Measurements from ENCODE around the gene ADCY10. TPM values are rescaled to one million over a fixed set of nuclear protein-coding genes. Genes with fewer than 3 reads are reported as not detected.

Gene ADCY10
- total and polyA plus RNA-seq, 2 of the 8 experiments (the other 6 are each of a cell fraction or from before 2014, with no cell fraction given): 0.02 TPM; not detected in 1

DNA sequence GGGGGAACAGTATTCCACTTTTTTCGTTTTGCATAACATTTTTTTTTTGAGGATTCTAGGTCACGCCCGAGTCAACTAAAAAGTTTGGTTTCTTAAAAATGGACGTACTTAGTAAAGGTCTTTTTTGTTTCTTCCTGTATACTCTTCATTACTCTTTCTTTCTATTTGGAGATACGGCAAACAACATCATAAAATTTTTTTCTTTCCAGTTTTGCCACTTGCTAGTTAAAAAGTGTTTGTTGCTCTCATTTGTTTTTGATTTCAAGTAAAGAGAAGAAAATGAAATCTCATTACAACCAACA, 23.7 kb upstream of the ADCY10 start:
- peak overlapping the region; percentile 86 for H3K27ac ChIP-seq (ENCODE audit: low read depth, low read length)
- 3% methylated on average over 5 of the region's 5 CpGs; no CpG with 5 or more reads in 1 of the 2 experiments for WGBS, 2 experiments (ENCODE audit: extremely low coverage in 1 of 2, insufficient coverage in 1 of 2, insufficient read length in 1 of 2, insufficient replicate concordance in 2 of 2, low coverage in 1 of 2, low lambda C conversion rate in 2 of 2, missing lambda C conversion rate in 1 of 2)
- H2BK120ac ChIP-seq (replicated peaks; ENCODE audit: low read depth, low read length): no peak overlapping the region
- CTCF ChIA-PET (ENCODE audit: partially characterized antibody): no interaction called here
- H3K23me2 ChIP-seq (ENCODE audit: low read depth, low read length): peaks cover 9% of the 10 kb centered on the region
- H3K56ac ChIP-seq (replicated peaks; ENCODE audit: insufficient read length, low read depth, low read length): no peak overlapping the region
- H2BK5ac ChIP-seq (ENCODE audit: low read depth, low read length): peak overlapping the region; percentile 98
- no peak overlapping the region for H3K14ac ChIP-seq (ENCODE audit: insufficient read length)
- H3K9ac ChIP-seq (replicated peaks in 1 of 4; ENCODE audit: extremely low read depth in 1 of 4, low read depth in 3 of 4, low read length in 3 of 4): peak overlapping the region; percentile 88 to 95 (median 92)
- no peaks in the 10 kb centered on the region for H3K36me3 ChIP-seq (ENCODE audit: control insufficient read depth in 2 of 4, insufficient read depth in 4 of 4, low read length in 3 of 4)
- no peaks in the 10 kb centered on the region for H3K79me1 ChIP-seq (ENCODE audit: low read depth, low read length)
- POLR2A ChIA-PET (ENCODE audit: partially characterized antibody): interaction anchor here (0.7 to 2.9 kb wide), 13 partner anchors 8 to 198 kb away, joined by 3 to 19 read pairs (median 4); no protein-coding TSS in a partner anchor
- FAIRE-seq: no peak
- H4K8ac ChIP-seq (ENCODE audit: extremely low read depth, insufficient read depth, low read length): no peak overlapping the region
- H3K18ac ChIP-seq (ENCODE audit: extremely low read depth, low read length): peak overlapping the region; percentile 92; the same call in 1 of the 2 replicates
- no peak overlapping the region for H2BK15ac ChIP-seq (ENCODE audit: low read length)
- H3K27me3 ChIP-seq (replicated peaks in 1 of 4; ENCODE audit: control insufficient read depth in 3 of 4, extremely low read depth in 1 of 4, insufficient read depth in 3 of 4, low read length in 3 of 4): no peaks in the 10 kb centered on the region
- no peak for DNase-seq (ENCODE audit: low read depth in 1 of 2, low spot score in 2 of 2)
- H4K91ac ChIP-seq (replicated peaks; ENCODE audit: insufficient read length, low read length): no peak overlapping the region
- H2AFZ ChIP-seq (ENCODE audit: low read length): no peak overlapping the region
- peaks cover 0 to 64% of the 10 kb centered on the region in 2 experiments; a peak in 3 of 4 replicates for H3K79me2 ChIP-seq (ENCODE audit: control insufficient read depth in 1 of 2, insufficient read depth in 2 of 2, low read length in 2 of 2)
- no peak overlapping the region for H3K23ac ChIP-seq (ENCODE audit: insufficient read length)
- H2AK5ac ChIP-seq (ENCODE audit: low read depth, low read length): no peak overlapping the region
- H3K4me2 ChIP-seq (ENCODE audit: insufficient read depth in 1 of 2, low read depth in 2 of 2, low read length in 2 of 2): peak overlapping the region; percentile 88 to 95
- H3K4ac ChIP-seq (replicated peaks; ENCODE audit: insufficient read length, low read depth, low read length): no peak overlapping the region
- H3K9me3 ChIP-seq (ENCODE audit: insufficient read depth in 2 of 2, low read depth in 1 of 2, low read length in 1 of 2): no peaks in the 10 kb centered on the region
- H4K20me1 ChIP-seq (replicated peaks in 1 of 2; ENCODE audit: control insufficient read depth in 1 of 2, insufficient read depth in 2 of 2, low read length in 2 of 2): no peaks in the 10 kb centered on the region
- TF ChIP-seq RXRA (IDR thresholded peaks at IDR 0.05; ENCODE audit: insufficient read depth, low read depth, low read length) (no peak), PHF8 (conservative IDR thresholded peaks at IDR 0.05; ENCODE audit: low read depth, low read length) (no peak)
- no peak overlapping the region for H2BK20ac ChIP-seq (ENCODE audit: low read length)
- H3K4me1 ChIP-seq (replicated peaks in 1 of 4; ENCODE audit: control insufficient read depth in 3 of 4, insufficient read depth in 4 of 4, low read length in 3 of 4): peaks cover 0 to 4% (median 0%) of the 10 kb centered on the region in 4 experiments; a peak in 2 of 7 replicates
- H2BK12ac ChIP-seq (ENCODE audit: low read depth, low read length): no peak overlapping the region
- peak overlapping the region; percentile 90 for H4K5ac ChIP-seq (ENCODE audit: insufficient read length, low read depth, low read length)
- H3K4me3 ChIP-seq (ENCODE audit: extremely low read depth in 1 of 4, insufficient read depth in 2 of 4, low read depth in 3 of 4, low read length in 4 of 4): peak overlapping the region; percentile 90 to 95 (median 92)
